Neutrophil (primary cell): ENCODE measurements around the gene PAX6.

ENCODE experiments used
- H3K27ac ChIP-seq: fragments of 200-600 bp; sonication (generic); 2 replicates; pipeline ENCODE4 v1.5.1; 2016; ENCODE audit warnings: mild to moderate bottlenecking, moderate library complexity
- H3K27me3 ChIP-seq: fragments of 200-600 bp; sonication (generic); 2 replicates; pipeline ENCODE4 v1.6.0; 2016; ENCODE audit warnings: mild to moderate bottlenecking
- H3K36me3 ChIP-seq: fragments of 200-600 bp; sonication (generic); 2 replicates; pipeline ENCODE4 v1.5.1; 2017
- H3K4me1 ChIP-seq, 2 experiments: fragments of 200-600 bp in 1 of 2; sonication (generic) in 1 of 2; 1 replicate in 1 of 2; 2 replicates in 1 of 2; pipeline versions ENCODE4 v1.5.1 to v1.6.1; 2013 to 2016; ENCODE audit warnings: low read depth in 1 of 2, low read length in 1 of 2, mild to moderate bottlenecking in 1 of 2, moderate library complexity in 1 of 2; ENCODE audit not compliant: control insufficient read depth in 1 of 2, insufficient read depth in 1 of 2
- H3K4me3 ChIP-seq, 2 experiments: fragments of 200-600 bp in 1 of 2; sonication (generic) in 1 of 2; 1 replicate in 1 of 2; 2 replicates in 1 of 2; pipeline ENCODE4 v1.5.1; 2013 to 2016; ENCODE audit warnings: low read depth in 1 of 2, low read length in 1 of 2, mild to moderate bottlenecking in 1 of 2, moderate library complexity in 1 of 2
- H3K9me3 ChIP-seq: fragments of 200-600 bp; sonication (generic); 2 replicates; pipeline ENCODE4 v1.5.1; 2016
- TF ChIP-seq, protein P1 (sequence below): fragments of 200-600 bp; sonication (generic); IDR thresholded peaks from 2 replicates; pipeline ENCODE4 v1.5.1; 2016; ENCODE audit warnings: antibody characterized with exemption

PAX6 gene

GRCh38 chr11:31824332-31824878 lies 13.3 kb upstream of the PAX6 start:
- Histone ChIP-seq H3K27me3 (peaks cover 100% of the 10 kb centered on the region), H3K4me3 (no peak overlapping the region), H3K9me3 (no peaks in the 10 kb centered on the region), H3K36me3 (no peaks in the 10 kb centered on the region), H3K4me1 (no peaks in the 10 kb centered on the region), H3K27ac (no peak overlapping the region)
- TF ChIP-seq, protein P1, sequence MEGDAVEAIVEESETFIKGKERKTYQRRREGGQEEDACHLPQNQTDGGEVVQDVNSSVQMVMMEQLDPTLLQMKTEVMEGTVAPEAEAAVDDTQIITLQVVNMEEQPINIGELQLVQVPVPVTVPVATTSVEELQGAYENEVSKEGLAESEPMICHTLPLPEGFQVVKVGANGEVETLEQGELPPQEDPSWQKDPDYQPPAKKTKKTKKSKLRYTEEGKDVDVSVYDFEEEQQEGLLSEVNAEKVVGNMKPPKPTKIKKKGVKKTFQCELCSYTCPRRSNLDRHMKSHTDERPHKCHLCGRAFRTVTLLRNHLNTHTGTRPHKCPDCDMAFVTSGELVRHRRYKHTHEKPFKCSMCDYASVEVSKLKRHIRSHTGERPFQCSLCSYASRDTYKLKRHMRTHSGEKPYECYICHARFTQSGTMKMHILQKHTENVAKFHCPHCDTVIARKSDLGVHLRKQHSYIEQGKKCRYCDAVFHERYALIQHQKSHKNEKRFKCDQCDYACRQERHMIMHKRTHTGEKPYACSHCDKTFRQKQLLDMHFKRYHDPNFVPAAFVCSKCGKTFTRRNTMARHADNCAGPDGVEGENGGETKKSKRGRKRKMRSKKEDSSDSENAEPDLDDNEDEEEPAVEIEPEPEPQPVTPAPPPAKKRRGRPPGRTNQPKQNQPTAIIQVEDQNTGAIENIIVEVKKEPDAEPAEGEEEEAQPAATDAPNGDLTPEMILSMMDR: no peak

DNA sequence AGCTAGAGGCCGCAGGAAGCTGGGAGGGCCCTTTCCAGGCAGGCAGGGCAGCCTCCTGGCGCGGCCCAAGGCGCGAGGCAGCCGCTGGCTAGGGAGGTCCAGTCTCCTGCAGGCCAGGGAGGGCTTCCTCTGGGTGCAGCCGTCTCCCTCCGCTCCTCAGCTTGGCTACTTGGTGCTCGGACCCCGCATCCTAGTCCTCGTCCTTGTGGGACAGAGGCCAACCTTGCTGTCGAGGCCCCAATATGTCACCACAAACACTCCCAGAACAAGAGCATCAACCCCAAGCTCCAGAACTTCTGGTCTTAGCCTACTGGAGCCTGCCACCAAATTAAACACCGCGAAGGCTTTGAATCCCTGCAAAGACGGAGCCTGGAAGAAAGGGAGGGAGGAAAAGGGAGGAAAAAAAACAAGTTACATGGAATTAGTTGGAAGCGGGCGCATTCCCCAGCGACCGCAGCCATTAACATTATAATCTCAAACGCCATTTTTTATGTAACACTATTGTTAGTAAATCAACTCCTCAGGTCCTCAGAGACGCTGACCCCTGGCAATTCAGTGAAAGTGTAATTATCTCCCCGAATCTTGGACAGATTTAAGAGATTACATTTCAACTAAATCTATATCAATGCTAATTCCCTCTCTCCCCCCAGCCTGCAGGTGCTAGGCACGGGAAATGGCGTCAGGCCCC lies 12.7 kb upstream of the PAX6 start:
- H3K9me3 ChIP-seq: no peaks in the 10 kb centered on the region
- H3K27ac ChIP-seq: no peak overlapping the region
- peaks cover 100% of the 10 kb centered on the region for H3K27me3 ChIP-seq
- TF ChIP-seq, protein P1: no peak
- H3K4me3 ChIP-seq: no peak overlapping the region
- no peaks in the 10 kb centered on the region for H3K4me1 ChIP-seq
- no peaks in the 10 kb centered on the region for H3K36me3 ChIP-seq

DNA sequence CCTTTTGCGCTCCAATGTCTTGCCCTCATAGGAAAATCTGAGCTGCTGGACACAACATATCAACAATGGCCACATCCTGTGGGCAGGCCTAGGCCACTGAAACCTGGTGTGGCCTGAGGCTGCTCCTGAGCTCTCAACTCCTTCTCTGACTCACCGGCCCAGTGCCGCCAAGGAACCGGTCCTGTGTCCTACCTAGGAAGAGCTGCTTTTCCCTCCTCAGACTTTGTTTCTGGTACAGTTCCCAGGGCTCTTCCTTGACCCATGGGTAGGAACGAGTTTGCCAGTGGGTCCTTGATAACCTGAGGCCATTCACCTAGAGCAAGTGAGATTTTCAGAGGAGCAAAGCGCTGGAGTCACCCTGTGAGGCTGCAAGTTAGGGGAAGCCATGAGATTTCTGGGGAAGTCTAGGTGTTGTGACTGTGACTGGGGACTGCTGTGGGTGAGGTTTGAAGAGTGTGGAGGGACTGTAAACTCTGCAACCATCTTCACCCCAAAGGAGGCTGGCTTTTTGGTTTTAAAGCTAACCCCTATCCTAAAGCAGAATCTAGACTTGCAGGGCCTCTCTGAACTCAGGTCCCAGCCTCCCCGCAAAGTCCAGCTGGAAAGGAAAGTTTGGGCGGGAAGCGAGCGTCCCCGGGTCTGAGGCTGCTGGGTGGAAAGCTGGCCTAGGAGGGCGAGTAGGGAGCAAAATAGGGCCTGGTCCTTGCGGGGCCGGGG lies 12.0 kb upstream of the PAX6 start:
- H3K27me3 ChIP-seq: peaks cover 100% of the 10 kb centered on the region
- H3K9me3 ChIP-seq: no peaks in the 10 kb centered on the region

GRCh38 chr11:31822175-31822926 lies 11.2 kb upstream of the PAX6 start:
- Histone ChIP-seq H3K27me3 (peaks cover 100% of the 10 kb centered on the region), H3K4me1 (peaks cover 0 to 6% of the 10 kb centered on the region in 2 experiments), H3K4me3 (no peak overlapping the region), H3K9me3 (no peaks in the 10 kb centered on the region), H3K27ac (no peak overlapping the region), H3K36me3 (no peaks in the 10 kb centered on the region)
- TF ChIP-seq, protein P1: no peak

More for the DNA sequence above, 12.0 kb upstream of the PAX6 start:
- H3K4me3 ChIP-seq: no peak overlapping the region
- no peaks in the 10 kb centered on the region for H3K4me1 ChIP-seq
- no peak overlapping the region for H3K27ac ChIP-seq
- H3K36me3 ChIP-seq: no peaks in the 10 kb centered on the region
- TF ChIP-seq, protein P1: no peak

- no peak overlapping the region for H3K27ac ChIP-seq
- no peak overlapping the region for H3K4me3 ChIP-seq
- peaks cover 100% of the 10 kb centered on the region for H3K27me3 ChIP-seq
- TF ChIP-seq, protein P1: no peak
- H3K36me3 ChIP-seq: no peaks in the 10 kb centered on the region
- H3K4me1 ChIP-seq: peaks cover 3 to 10% of the 10 kb centered on the region in 2 experiments
- no peaks in the 10 kb centered on the region for H3K9me3 ChIP-seq
Measured at GRCh38 chr11:31821766-31822165, 10.6 kb upstream of the PAX6 start.
